ENCODE data around the gene CENPF. TPM values are rescaled to one million over a fixed set of nuclear protein-coding genes. Genes with fewer than 3 reads are reported as not detected.

The CENPF gene
- total RNA-seq, 1 experiment from 2014 or later: 135 TPM

DNA sequence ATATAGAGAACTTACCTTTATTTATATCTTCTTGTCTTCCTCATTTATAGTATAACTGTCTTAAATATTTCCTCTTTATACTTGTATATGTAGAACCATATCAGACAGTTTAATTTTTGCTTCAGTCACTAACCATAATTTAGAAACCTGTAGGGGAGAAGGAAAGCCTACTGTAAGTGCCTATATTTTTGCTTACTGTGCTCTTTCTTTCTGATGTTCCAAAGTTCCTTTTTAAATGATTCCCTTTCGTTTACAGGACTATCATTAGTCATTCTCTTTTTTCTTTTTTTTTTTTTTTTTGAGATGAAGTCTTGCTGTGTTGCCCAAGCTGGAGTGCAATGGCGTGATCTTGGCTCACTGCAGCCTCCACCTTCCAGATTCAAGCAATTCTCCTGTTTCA lies 109.7 kb downstream of the CENPF start:
- CTCF ChIA-PET: interaction anchor here (0.6 kb wide), 2 partner anchors 79 to 382 kb away, joined by 3 read pairs; no protein-coding TSS in a partner anchor
- no peak for DNase-seq (ENCODE audit: unreplicated experiment)
- Mint-ChIP-seq H3K4me3 (ENCODE audit: unreplicated experiment) (no peak overlapping the region), H3K4me1 (ENCODE audit: insufficient read depth, unreplicated experiment) (no peaks in the 10 kb centered on the region), H3K9me3 (ENCODE audit: unreplicated experiment) (no peaks in the 10 kb centered on the region), H3K36me3 (ENCODE audit: insufficient read depth, unreplicated experiment) (no peaks in the 10 kb centered on the region), H3K27me3 (ENCODE audit: insufficient read depth, unreplicated experiment) (peaks cover 42% of the 10 kb centered on the region), H3K27ac (ENCODE audit: low read depth, unreplicated experiment) (no peak overlapping the region)
- TF ChIP-seq CTCF (IDR thresholded peaks at IDR 0.05; ENCODE audit: unreplicated experiment): no peak
- intact Hi-C loops (cut with micrococcal nuclease): no loop called here
- POLR2A ChIA-PET: no interaction called here
- BruUV-seq (replicated peaks): no TSS peak

Other genes starting within 250 kb of the CENPF start
- 240 and 243 TPM in 2 replicates for gene PTPN14, start 51.6 kb upstream of the CENPF start, total RNA-seq (2022)